ENCODE measurements around the gene SERPIND1.

DNA sequence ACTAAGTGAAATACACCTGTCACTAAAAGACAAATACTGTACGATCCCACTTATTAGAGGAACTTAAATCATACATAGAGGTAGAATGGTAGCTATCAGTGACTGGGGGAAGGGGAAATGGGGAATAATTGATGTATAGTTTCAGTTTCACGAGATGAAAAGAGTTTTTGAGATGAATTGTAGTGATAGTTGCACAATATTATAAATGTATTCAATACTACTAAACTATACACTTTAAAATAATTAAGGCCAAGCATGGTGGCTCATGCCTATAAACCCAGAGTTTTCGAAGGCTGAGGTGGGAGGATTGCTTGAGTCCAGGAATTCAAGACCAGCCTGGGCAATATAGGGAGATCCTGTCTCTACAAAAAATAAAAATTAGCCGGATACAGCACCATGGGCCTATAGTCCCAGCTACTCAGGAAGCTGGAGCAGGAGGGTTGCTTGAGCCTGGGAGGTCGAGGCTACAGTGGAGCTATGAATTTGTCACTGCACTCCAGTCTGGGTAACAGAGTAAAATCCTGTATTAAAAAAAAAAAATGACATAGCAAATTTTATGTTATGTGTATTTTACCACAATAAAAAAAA is 40.4 kb downstream of the SERPIND1 start:
- TF ChIP-seq, protein P1, sequence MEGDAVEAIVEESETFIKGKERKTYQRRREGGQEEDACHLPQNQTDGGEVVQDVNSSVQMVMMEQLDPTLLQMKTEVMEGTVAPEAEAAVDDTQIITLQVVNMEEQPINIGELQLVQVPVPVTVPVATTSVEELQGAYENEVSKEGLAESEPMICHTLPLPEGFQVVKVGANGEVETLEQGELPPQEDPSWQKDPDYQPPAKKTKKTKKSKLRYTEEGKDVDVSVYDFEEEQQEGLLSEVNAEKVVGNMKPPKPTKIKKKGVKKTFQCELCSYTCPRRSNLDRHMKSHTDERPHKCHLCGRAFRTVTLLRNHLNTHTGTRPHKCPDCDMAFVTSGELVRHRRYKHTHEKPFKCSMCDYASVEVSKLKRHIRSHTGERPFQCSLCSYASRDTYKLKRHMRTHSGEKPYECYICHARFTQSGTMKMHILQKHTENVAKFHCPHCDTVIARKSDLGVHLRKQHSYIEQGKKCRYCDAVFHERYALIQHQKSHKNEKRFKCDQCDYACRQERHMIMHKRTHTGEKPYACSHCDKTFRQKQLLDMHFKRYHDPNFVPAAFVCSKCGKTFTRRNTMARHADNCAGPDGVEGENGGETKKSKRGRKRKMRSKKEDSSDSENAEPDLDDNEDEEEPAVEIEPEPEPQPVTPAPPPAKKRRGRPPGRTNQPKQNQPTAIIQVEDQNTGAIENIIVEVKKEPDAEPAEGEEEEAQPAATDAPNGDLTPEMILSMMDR (IDR thresholded peaks at IDR 0.05; ENCODE audit: insufficient read depth, low read depth, low read length) = no peak
- TF ChIP-seq EZH2 (IDR thresholded peaks at IDR 0.05; ENCODE audit: insufficient read depth, low read length) = no peak
